WTC11 (cell line): ENCODE results near the gene NPLOC4.

Experiments
- AFF4 ChIP-seq: sonication (generic); formaldehyde crosslinking; IDR thresholded peaks from 2 replicates; pipeline ENCODE4 v1.8.1; 2023; ENCODE audit warnings: mild to moderate bottlenecking, missing genetic modification reagents, borderline replicate concordance
- CBFB ChIP-seq: sonication (generic); formaldehyde crosslinking; IDR thresholded peaks from 2 replicates; pipeline ENCODE4 v1.8.1; 2022; ENCODE audit warnings: mild to moderate bottlenecking, low read depth, missing genetic modification reagents
- CREB1 ChIP-seq: sonication (generic); formaldehyde crosslinking; IDR thresholded peaks from 2 replicates; pipeline ENCODE4 v1.8.0; 2023; ENCODE audit warnings: mild to moderate bottlenecking, missing genetic modification reagents
- CTCF ChIP-seq: fragments of 200-600 bp; IDR thresholded peaks from 2 replicates; pipeline ENCODE4 v1.8.0; 2022; ENCODE audit warnings: antibody characterized with exemption
- HMGXB4 ChIP-seq: sonication (generic); formaldehyde crosslinking; IDR thresholded peaks from 2 replicates; pipeline ENCODE4 v1.8.1; 2023; ENCODE audit warnings: mild to moderate bottlenecking, moderate library complexity, missing genetic modification reagents
- NFYB ChIP-seq: sonication (generic); formaldehyde crosslinking; conservative IDR thresholded peaks from 2 replicates; pipeline ENCODE4 v1.8.0; 2022; ENCODE audit warnings: low read depth, missing genetic modification reagents
- NR1H2 ChIP-seq: sonication (generic); formaldehyde crosslinking; IDR thresholded peaks from 2 replicates; pipeline ENCODE4 v1.9.0; 2021; ENCODE audit warnings: mild to moderate bottlenecking, moderate library complexity, missing genetic modification reagents

DNA sequence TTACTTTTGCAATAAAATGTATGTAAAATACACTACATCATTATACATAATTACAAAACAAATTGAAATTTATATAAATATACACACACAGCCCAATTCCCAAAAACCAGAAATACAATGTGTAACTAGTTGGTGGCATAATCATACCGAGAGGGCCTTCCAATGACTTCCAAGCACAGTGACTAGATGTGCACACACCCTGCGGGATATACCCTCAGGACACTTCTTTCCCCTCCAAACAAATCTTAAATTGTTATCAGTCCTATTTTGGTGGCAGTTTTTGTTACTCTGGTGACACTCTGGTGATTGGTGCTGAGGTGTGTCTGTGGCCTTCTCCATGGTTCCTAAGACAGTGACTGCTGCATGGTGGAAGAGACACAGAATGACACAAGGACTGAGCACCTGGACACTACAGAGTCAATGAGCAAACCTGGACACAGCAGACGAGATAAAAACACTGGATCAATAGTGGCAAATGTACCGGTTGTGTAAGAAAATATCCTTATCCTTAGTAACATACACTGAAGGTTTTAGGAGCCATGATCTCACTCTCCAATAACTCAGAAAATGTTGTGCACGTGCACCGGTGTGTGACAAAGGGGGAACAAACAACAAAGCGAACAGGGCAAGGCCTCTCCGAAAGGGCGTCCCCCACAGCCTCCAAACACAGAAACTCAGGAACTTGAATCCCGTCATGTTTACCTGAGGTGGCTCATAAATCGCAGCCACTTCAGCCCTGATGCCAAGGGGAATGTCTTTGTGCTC lies 32.9 kb downstream of the NPLOC4 start:
- TF ChIP-seq CTCF = no peak
- TF ChIP-seq CBFB (CRISPR knock-in tag) = no peak
- TF ChIP-seq NR1H2 = no peak
- TF ChIP-seq AFF4 (CRISPR knock-in tag) = no peak
- TF ChIP-seq HMGXB4 (CRISPR knock-in tag) = no peak
- TF ChIP-seq CREB1 (CRISPR knock-in tag) = no peak
- no peak for TF ChIP-seq NFYB (CRISPR knock-in tag)
